ENCODE results near the gene TBL3. TPM values are rescaled to one million over a fixed set of nuclear protein-coding genes. Genes with fewer than 3 reads are reported as not detected.

The TBL3 gene
- polyA plus RNA-seq, 12 donors, result 16.7 to 31.5 (median 21.7) TPM; not detected in 1

DNA sequence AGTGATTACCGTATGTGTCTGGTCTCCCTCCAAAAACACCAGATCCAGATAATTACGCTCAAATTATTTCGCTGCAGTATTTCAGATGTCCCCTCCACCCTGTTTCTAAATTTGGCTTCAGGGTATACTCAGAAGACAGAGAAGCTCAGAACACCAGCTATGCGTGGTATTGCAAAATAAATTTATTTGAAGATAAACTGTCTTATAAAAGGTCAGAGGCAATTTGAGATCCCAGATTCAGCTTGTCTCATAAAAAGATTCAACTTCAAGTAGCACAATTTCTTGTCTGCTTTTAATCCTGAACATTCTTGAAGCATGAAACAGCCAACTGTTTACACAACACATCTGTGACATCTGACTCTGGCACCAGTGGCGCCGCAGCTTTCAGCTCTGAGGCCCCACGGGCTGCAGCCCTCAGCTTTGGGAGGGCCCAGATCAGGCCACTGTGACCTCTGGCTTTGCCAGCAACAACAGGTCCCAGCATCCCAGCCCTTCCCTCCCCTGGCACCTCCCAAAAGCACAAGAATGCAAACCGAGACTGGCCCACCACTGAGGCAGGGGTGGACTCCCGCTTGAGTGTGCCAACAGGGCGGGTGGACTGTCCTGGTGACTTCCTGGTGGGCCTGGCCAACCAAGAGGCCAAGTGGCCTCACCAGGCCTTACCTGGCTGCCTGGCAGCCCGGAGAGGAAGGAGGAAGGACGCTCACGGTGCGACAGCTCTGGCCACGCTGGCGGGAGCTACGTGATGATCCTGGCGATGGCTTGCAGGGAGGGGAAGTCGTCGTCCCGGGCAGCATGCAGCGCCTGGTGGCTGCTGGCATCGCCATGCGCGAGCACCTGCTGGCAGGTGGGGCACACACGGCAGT is 25.9 kb downstream of the TBL3 start:
- DNase-seq, result no peak

DNA sequence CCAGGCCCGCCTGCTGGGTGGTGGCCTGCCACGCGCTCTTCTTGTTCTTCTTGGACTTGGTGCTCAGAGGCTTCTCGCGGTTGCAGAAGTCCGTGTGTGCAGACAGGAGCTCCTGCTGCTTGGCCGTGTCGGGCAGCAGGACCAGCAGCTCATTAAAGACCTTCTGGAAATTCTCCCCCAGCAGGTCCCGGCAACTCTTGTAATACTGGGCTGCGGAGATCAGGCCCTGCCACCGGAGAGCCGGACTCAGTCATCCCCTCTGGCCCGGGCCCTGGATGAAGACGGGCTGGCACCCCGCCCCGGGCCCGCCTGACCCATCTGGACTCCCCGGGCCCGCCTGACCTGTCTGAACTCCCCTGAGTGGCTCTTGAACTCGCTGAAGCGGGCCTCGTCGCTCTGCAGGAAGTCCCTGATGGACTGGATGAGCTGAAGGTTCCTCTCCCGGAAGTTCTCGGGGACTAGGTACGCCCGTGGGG is 26.5 kb downstream of the TBL3 start:
- DNase-seq, result no peak

DNA sequence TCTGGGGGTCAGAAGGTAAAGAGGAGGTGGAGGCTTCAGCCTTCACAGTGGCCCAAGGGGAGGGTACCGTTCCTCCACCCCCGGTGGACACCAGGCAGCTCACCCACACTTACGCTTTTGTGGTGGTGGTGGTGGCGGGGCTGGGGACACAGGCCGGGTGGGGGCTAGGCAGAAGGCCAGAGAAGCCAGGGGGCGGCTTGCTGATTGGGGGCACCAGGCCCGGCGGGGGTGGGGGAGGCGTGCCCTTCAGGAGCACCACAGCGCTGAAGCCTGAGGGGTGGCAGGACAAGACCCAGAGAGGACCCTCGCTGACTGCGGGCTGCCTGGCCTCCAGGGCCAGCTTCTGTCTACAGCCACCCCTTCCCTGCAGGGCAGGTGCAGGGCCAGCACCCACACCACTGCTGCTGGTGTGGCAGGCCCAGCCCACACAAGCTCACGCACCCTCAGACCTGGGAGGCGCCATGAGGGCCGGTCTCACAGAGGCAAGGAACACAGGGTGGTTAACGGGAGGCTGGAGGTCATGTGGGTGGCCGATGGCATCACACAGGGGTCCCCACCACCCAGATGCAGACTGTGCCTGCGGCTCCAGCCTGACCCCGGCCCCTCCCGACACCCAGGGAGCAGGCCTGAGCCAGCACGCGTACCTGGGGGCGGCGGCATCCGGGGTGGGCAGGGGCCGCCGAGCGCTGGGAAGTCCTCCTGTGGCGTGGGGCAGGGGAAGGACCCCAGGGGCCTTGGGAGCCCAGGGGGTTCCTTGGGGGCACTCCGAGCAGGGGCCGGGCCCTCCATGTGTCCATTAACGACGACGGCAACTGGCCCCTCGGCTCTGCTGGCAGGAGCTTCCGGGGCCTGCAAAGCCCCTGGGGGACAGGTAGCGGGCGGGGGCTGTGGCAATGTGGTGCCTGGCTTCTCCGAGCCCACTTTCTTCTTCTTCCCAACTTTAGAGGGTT is 27.3 kb downstream of the TBL3 start:
- DNase-seq, result no peak

DNA sequence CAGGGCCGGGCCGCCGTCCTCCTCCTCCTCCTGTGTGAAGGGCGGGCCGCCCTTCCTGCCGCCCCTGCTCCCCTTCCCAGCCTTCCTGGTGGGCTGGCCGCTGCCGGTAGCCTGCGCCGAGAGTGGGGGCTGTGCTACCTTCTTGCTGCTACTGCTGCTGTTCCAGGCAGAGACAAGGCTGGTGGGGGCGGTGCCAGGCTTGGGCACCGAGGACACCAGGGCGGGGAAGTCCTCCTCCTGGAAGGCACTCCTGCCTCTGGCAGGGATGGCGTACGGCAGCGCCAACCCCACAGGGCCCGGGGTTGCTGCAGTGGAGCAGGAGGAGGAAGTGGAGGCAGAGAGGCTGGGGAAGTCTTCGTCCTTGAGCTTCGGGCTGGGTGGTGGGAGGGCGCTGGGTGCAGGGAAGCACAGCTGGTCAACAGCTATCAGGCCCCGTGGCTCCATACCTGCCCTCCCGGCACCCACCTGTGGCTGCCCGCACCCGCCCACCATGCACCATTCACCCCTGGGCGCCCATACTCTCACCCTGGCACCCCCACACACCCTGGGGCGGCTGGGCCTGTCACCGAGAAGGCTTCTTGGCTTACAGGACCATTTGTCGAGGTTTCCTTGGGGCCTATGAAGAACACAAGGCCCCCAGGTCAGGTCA is 28.1 kb downstream of the TBL3 start:
- no peak for DNase-seq

DNA sequence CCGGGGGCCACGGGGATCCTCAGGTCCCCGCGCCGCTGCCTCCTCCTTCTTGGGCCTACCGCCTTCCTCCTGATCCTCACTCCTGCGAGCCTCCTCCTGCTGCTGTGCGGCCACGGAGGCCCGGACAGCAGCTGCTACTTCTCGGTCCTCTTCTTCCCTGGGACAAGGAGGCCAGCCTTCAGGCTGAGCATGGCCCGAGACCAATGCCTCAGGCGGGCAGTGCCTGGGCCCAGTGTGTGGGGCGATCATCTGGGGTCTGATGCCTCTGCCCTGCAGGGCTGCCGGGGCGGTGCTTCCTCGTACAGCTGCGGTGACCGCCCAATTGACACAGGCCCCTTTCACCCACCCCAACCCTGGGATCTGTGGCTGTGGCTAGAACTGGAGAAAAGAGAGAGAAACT is 29.2 kb downstream of the TBL3 start:
- DNase-seq, result no peak

DNA sequence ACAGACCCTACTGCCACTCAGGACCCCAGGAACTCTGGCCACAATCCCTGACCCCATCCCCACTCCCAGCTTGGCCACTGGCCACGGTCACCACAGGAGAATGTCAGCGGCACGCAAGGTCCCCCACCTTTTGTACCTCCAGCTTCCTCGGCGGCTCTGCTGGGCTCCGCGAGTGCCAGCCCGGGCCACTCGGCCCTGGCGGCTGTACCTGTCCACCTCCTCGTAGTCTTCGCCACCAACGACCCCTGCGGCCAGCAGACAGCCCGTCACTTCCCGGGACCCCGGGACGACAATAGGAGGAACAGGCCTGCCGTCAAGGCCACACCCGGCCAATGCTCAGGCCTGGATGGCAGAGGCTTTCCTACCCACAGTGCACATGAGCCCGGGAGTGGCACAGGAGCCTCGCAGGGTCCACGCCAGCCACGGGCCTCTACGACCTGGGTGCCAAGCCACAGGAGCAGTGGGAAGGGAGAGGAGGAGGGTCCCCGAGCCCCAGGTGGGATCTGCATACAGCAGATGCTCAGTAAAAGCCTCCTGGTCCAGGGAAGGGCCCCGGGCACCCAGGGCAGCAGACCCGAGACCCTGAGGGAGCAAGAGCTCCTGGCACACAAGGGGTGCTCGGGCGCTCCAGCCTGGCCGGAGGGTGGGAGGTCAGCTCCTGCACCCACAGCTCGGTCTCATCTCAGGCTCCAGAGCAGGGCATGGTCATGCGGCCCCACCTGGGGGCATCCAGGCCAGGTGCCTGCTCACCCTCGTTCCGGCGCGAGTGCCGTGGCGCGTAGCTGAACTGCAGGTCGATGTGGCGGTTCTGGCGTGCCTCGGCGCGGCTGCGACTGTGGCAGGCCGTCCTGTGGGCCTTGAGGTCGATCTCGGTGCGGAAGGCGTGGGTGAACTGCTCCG is 29.9 kb downstream of the TBL3 start:
- DNase-seq, result no peak

DNA sequence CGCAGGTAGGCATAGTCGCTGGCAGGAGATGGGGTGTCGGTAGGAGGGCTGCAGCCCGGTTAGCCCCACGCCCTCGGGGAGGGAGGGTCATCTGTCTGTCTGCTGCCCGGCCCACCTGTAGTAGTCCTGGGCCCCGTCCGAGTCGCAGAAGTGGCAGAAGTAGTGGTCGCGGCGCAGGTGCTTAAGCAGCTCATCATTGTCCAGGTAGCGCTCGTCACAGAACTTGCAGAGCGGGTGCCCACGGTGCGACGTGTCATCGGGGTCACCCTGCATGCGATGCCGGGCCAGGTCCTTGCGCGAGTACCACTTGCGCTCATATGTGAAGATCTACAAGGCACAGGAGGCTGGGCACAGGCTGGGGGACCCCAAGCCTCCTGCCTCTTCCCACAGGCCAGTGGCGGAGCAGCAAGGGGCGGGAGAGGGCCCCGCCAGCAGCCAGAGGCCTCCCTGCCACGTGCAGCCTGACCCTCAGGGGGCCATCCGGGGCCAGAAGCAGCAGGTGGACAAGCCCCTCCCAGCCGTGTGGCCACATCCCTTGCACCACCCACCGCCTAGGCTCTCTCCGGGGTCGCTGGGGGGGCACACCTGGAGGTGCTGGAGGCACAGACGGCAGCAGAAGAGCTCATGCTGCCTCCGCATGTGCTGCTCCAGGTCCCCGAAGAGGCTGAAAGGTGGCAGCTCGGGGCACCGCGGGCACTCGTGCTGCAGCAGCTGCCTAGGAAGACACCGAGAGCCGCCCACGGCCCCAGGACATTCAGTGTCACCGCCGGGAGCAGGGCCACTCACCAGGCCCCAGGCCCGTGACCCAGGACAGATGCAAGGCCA is 30.8 kb downstream of the TBL3 start:
- no peak for DNase-seq

DNA sequence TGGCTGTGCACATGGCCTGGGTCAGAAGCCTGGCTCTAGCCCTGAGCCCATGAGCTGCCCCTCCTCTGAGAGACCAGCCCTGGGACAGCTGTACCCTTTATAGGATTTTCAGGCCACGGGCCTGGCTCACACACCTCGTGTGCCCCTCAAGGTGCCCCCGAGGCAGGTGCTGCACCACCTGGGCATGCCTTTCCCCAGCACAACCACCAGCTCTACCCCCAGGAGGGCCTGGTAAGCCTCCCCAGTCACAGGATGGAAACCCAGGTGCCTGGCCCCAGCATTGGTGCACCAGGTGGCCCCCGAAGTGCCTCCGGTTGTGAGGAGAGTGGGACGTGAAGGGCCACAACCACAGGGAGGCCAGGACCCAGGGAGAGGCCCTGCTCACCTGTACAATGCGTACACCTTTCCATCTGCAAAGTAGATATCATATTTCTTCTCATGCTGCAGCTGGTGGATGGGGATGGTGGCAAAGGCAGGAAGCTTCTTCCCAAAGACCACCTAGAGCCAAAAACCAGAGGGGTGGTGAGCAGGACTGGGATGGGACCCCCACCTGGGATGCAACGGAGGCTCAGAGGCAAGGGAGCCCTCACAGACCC is 31.5 kb downstream of the TBL3 start:
- no peak for DNase-seq

DNA sequence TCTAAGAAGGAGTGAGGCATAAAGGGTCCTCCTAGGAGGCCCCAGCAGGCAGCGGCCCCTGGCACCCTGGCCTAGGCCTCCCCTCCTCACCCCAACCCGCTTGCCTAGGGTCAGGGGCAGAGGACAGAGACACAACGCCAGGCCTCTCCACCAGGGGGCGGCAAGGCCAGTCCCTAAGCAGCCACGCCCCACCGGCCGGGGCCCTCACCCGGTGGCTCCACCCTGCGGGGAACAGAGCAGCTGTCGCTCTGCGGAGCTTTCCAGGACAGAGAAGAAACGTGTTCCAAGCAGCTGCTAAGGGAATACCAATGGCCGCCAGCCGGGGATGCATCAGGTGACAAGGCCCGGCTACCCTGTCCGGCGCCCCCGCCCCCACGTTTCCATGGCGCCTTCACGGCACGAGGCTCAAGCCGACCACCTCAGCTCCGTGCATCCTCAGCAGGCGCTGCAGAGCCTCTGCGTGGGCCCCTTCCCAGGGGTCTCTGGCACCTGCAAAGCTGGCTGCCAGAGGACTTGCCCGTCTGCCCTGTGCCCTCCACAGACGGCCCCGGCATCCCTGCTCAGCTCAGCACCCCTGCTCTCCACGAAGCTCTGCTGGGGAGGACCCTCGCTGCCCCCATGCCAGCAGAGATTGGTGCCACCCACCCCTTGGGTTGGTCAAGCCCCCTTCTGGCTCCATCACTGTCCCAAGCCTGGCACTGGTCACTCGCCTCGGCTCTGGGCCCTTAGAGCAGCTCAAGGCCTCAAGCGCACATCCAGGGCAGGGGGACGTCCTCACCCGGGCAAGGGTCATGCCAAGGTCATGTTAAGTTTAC is 32.2 kb downstream of the TBL3 start:
- peak; percentile 84 for DNase-seq

DNA sequence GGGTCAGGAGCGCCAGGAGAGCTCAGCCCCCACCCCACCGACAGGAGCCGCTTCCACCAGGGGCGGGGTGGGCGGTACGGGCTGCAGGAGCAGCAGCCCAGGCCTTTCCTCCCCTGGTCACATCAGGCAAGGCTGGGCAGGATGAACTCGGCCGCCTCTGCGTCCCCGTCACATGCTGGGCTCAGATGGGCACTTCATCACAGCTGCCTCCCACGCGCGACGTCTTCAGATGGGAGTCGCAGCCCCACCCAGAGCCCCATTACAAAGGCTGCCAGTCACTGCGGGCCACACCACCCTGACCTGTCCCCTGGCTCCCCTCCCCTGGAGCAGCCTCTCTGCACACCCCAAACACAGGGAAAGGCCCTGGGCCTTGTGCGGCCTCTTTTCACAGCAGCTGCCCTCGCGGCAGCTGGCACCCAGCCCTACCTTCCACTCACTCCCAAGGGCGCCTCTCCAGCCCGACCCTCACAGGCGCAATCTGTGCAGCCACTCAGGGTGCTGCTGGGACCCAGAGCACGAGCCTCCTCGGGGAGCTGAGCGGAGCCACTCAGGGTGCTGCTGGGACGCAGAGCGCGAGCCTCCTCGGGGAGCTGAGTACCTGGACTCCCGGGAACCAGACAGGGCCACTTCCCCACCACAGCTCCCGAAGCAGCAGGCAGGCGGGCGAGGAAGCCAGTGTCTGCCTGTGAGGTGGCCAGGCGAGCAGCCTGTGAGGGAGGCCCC is 33.1 kb downstream of the TBL3 start:
- DNase-seq, result no peak

DNA sequence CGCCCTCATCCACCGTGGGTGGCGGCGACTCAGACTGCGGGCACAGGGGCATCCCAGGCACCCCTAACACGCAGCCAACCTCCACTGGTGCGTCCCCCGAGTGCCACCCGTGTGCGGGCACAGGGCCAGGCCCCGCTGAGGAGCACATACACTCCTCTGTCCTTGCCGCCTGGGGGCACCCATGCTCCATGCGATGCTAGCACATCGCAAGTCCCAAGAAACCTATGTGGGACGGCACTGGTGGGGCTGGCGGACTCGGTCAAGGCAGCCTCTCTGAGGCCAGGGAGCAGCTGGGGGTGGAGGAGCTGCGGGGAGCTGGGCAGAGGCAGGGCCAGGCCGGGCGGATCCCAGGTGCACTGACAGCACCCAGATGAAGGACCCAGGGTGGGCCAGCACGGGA is 33.8 kb downstream of the TBL3 start:
- DNase-seq, result no peak

DNA sequence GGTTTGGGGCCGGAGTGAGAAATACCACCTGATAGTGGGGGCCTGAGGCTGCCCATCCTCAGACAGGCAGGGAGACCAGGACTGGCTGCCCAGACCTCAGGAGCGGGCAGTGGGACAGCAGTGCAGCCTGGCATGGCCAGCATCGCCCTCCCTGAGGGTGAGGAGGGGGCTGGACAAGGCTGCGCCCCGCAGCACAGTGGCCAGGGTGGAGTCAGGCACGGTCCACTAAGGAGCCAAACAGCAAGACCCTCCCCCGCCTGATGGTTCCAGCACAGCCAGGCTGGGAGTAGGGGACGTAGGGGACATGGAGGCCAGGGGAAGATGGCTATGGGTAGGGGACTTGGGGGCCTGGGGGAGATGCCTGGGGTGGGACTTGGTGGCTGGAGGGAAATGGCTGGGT is 34.5 kb downstream of the TBL3 start:
- no peak for DNase-seq

DNA sequence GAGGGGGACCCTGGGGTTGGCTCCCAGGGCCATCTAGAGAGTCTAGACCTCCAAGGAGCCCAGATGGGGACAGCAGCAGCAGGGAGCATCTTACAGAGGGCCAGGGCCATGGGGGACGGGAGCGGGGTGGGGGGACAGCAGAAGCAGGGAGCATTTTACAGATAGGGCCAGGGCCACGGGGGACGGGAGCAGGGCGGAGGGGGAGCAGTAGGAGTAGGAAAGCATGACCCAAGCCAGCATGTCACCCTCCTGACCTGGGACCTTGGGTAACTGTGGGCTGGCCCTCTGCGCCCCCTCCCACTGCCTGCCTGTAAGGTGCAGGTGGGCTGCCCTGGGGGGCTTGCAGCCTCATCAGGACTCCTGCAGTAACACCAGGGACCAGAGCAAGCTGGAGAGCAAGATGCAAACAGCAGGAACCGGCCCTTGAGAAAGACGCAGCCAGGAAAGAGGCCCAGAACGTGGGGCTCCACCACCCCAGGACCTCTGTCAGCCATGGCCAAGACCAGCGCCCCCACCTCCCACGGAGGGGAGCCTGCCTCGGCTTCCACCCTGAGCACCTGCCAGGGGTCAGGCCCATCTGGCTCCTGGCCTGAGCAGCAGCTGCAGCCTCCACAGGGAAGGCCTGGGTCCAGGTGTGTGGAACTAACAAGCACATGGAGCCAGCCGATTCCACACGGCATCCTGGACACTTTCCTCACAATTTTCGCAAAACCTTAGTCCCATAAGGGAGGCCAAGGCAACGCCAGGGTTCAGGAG is 35.4 kb downstream of the TBL3 start:
- DNase-seq, result no peak

DNA sequence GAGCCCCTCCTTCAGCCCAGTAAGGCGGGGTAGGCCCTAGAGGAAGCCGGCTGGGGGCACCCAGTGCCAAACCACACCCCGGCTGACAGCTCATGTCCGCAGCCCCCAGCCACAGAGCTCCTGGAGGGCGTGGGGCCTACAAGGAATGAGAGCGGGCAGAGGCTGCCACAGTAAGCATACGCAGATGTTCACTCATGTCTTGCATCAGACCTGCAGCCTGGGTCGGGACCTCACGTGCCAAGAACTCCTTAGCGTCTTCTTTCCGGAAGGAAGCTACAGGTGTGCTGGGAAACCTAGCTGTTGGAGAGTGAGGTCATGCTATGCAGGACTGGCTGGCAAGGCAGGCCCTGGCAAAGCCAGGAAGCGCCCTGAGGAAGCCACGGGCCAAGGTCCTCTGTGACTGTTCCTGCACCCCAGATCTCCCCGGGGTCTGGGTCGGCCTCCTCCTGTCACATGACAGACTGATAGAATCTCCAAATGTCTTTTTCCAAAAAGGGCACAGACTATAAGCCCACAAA is 36.2 kb downstream of the TBL3 start:
- DNase-seq, result no peak

DNA sequence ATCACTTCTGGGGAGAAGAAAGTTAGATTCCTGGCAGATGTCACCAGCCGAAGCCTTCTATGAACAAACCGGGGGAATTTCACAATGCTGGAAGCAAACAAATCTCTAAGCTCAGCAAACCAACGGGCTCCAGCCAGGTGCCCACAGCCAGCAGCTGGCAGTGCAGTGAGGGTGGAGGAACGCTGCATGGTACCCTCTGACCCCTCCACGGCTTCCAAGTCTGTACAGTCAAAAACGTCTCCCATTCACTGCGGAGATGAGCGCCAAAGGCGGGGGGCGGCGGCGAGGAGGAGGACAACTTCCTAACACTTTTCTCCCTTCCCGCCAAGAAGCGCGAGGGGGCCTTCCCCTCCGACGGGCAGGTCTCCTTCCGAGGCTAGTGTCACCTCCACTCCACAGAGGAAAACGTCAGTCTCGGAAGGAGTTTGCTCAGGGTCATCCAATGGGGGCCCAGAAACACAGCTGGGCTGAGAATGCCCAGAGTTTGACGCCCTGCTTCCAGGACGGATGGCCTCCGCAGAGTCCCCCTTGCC is 36.8 kb downstream of the TBL3 start:
- no peak for DNase-seq

DNA sequence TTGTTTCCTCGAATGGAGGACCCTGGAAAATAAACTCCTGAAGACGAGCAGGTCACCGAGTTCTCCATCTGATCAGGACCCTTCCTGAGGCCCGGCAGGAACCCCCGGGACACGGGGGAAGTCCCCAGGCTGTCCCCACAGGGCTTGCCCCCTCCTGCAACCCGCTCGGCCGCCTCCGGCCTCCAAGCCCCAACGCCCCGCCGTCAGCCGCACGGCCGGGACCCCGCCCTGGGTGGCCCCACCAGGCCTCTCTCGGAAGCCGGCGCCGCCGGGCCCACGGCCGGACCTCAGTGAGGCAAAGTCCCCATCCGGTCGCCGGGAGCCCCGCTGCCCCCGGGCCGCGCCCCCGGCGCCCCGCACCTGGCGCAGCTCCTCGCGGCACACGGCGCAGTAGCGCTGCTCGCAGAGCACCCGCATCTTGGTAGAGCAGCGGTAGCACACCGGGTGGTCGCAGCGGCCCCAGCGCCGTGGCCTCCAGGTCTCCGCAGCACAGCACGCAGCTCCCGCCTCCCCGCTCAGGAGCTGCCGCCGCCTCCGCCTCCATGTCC is 37.4 kb downstream of the TBL3 start:
- no peak for DNase-seq
